SK-N-SH (cell line): ENCODE measurements around the gene CBLB. TPM values are rescaled to one million over a fixed set of nuclear protein-coding genes. Genes with fewer than 3 reads are reported as not detected.

Experiments used
- CTCF ChIA-PET: fragments of 300-600, 350-600 bp; formaldehyde crosslinking; extraction: SDS; loops from one replicate; lab custom pipeline; 2021; lab: Yijun Ruan, JAX
- POLR2A ChIA-PET: fragments of 350-600 bp; sonication (Branson Sonifier 250); formaldehyde crosslinking; extraction: SDS; loops from one replicate; lab custom pipeline; 2020; ENCODE audit warnings: antibody characterized with exemption, inconsistent platforms; lab: Yijun Ruan, JAX
- DNase-seq: peaks from one replicate; pipeline ENCODE4 v3.0.0; 2012
- H2AFZ ChIP-seq: fragments of 200-600 bp; sonication (generic); 2 replicates; pipeline ENCODE4 v1.8.1; 2016; ENCODE audit warnings: antibody characterized with exemption, mild to moderate bottlenecking, low read depth
- H3F3A ChIP-seq: fragments of 200-600 bp; sonication (generic); replicated peaks from 2 replicates; pipeline ENCODE3; 2016; ENCODE audit warnings: antibody characterized with exemption, mild to moderate bottlenecking; ENCODE audit not compliant: insufficient read depth
- H3K27ac ChIP-seq, 2 experiments: fragments of 200-500 bp in 1 of 2; fragments of 200-600 bp in 1 of 2; sonication (Bioruptor generic) in 1 of 2; sonication (generic), shearing (Covaris generic) in 1 of 2; 2 replicates each; pipeline versions ENCODE4 v1.5.1 to v1.6.1; 2014 to 2016; ENCODE audit warnings: low read depth in 2 of 2, inconsistent platforms in 1 of 2, low read length in 1 of 2, mild to moderate bottlenecking in 1 of 2, mixed read lengths in 1 of 2
- H3K27me3 ChIP-seq: fragments of 200-600 bp; sonication (generic), shearing (Covaris generic); 2 replicates; pipeline ENCODE4 v1.6.1; 2016; ENCODE audit warnings: mixed run types; ENCODE audit not compliant: insufficient read depth
- H3K36me3 ChIP-seq, 2 experiments: fragments of 200-500 bp in 1 of 2; fragments of 200-600 bp in 1 of 2; sonication (Bioruptor generic) in 1 of 2; sonication (generic) in 1 of 2; replicated peaks in 1 of 2; 2 replicates each; pipeline versions ENCODE3 to v1.5.1; 2014 to 2016; ENCODE audit warnings: low read length in 1 of 2, mild to moderate bottlenecking in 1 of 2; ENCODE audit not compliant: insufficient read depth in 2 of 2, control insufficient read depth in 1 of 2
- H3K4me1 ChIP-seq, 2 experiments: fragments of 200-500 bp in 1 of 2; fragments of 200-600 bp in 1 of 2; sonication (Bioruptor generic) in 1 of 2; sonication (generic), shearing (Covaris generic) in 1 of 2; 2 replicates each; pipeline versions ENCODE4 v1.5.1 to v1.6.1; 2014 to 2016; ENCODE audit warnings: low read depth in 1 of 2, low read length in 1 of 2, mixed run types in 1 of 2; ENCODE audit not compliant: insufficient read depth in 2 of 2, control insufficient read depth in 1 of 2
- H3K4me2 ChIP-seq: fragments of 200-600 bp; sonication (generic), shearing (Covaris generic); 2 replicates; pipeline ENCODE4 v1.6.1; 2017; ENCODE audit warnings: mixed run types
- H3K4me3 ChIP-seq, 2 experiments: fragments of 200-500 bp in 1 of 2; fragments of 200-600 bp in 1 of 2; sonication (Bioruptor generic) in 1 of 2; sonication (generic), shearing (Covaris generic) in 1 of 2; 2 replicates each; pipeline versions ENCODE4 v1.5.1 to v1.8.1; 2014 to 2016; ENCODE audit warnings: low read depth in 2 of 2, inconsistent platforms in 1 of 2, low read length in 1 of 2, mild to moderate bottlenecking in 1 of 2, mixed read lengths in 1 of 2, moderate library complexity in 1 of 2
- H3K79me2 ChIP-seq: fragments of 200-600 bp; sonication (generic); 2 replicates; pipeline ENCODE4 v1.8.1; 2017; ENCODE audit warnings: mild to moderate bottlenecking; ENCODE audit not compliant: insufficient read depth
- H3K9ac ChIP-seq: fragments of 200-600 bp; sonication (generic); 2 replicates; pipeline ENCODE4 v1.6.1; 2017; ENCODE audit warnings: mixed run types
- H3K9me2 ChIP-seq: fragments of 200-600 bp; sonication (generic); 2 replicates; pipeline ENCODE4 v1.6.1; 2017; ENCODE audit warnings: mixed run types
- H3K9me3 ChIP-seq: fragments of 200-600 bp; sonication (generic); 2 replicates; pipeline ENCODE4 v1.6.1; 2017; ENCODE audit warnings: mixed run types, mild to moderate bottlenecking, moderate library complexity
- H4K20me1 ChIP-seq: fragments of 200-600 bp; sonication (generic); 2 replicates; pipeline ENCODE4 v1.6.1; 2017; ENCODE audit warnings: mild to moderate bottlenecking, mixed run types; ENCODE audit not compliant: insufficient read depth
- EZH2phosphoT487 ChIP-seq: fragments of 200-600 bp; sonication (generic); IDR thresholded peaks from 2 replicates; pipeline ENCODE4 v1.6.1; 2017; ENCODE audit warnings: low read depth, mixed run types, mild to moderate bottlenecking, antibody characterized with exemption, moderate library complexity, borderline replicate concordance
- FOXJ3 ChIP-seq: sonication (generic); formaldehyde crosslinking; IDR thresholded peaks from 2 replicates; pipeline ENCODE4 v1.5.1; 2020; ENCODE audit warnings: mild to moderate bottlenecking, missing genetic modification reagents
- GATA2 ChIP-seq: sonication (generic); formaldehyde crosslinking; IDR thresholded peaks from 2 replicates; pipeline ENCODE4 v1.5.0; 2020; ENCODE audit warnings: mild to moderate bottlenecking, missing genetic modification reagents
- IRF3 ChIP-seq: fragments of 150-350 bp; IDR thresholded peaks from 2 replicates; pipeline ENCODE4 v1.6.1; 2016; ENCODE audit warnings: mild to moderate bottlenecking, low read depth, low read length
- MAX ChIP-seq: IDR thresholded peaks from 2 replicates; pipeline ENCODE4 v1.4.0; 2012; ENCODE audit warnings: low read depth
- NFIC ChIP-seq: IDR thresholded peaks from 2 replicates; pipeline ENCODE4 v1.4.0; 2012; ENCODE audit warnings: borderline replicate concordance
- PBX3 ChIP-seq: IDR thresholded peaks from 2 replicates; pipeline ENCODE4; 2012
- SMC3 ChIP-seq: IDR thresholded peaks from 2 replicates; pipeline ENCODE4 v1.6.1; 2012; ENCODE audit warnings: low read depth, low read length, improper control_type of control experiment
- TAF1 ChIP-seq: IDR thresholded peaks from 2 replicates; pipeline ENCODE4 v1.6.1; 2012; ENCODE audit warnings: low read depth, mild to moderate bottlenecking, low read length, moderate library complexity, borderline replicate concordance
- USF1 ChIP-seq: IDR thresholded peaks from 2 replicates; pipeline ENCODE4 v1.4.0; 2012; ENCODE audit warnings: low read depth, borderline replicate concordance
- ZBTB33 ChIP-seq: IDR thresholded peaks from 2 replicates; pipeline ENCODE4 v1.4.0; 2012; ENCODE audit warnings: low read depth, borderline replicate concordance
- WGBS: methylation state at CpG from one replicate; pipeline ENCODE4 v1.1.6; 2017; ENCODE audit warnings: low lambda C conversion rate; 5-methylcytosine and 5-hydroxymethylcytosine counted together
- polyA plus RNA-seq, 3 experiments: library from polyadenylated mRNA; depleted of rRNA; stranded (reverse); fragments of >200 nt; gene quantifications; 2 replicates each; pipeline ENCODE4 v1.2.3, GENCODE V29; 2012

The CBLB gene
- polyA plus RNA-seq, 1 of the 3 experiments (the other 2 are of a cell fraction) = 4.4 TPM

GRCh38 chr3:105837947-105838346, 30.9 kb downstream of the CBLB start:
- Histone ChIP-seq H3K36me3 (peaks cover 2 to 46% of the 10 kb centered on the region in 2 experiments), H3K4me3 (no peak overlapping the region), H4K20me1 (no peaks in the 10 kb centered on the region), H3K27me3 (no peaks in the 10 kb centered on the region), H2AFZ (no peak overlapping the region), H3K9me2 (no peaks in the 10 kb centered on the region), H3K9ac (no peak overlapping the region), H3K4me1 (peaks cover 0 to 12% of the 10 kb centered on the region in 2 experiments; a peak in 2 of 4 replicates), H3K79me2 (peaks cover 16% of the 10 kb centered on the region), H3K4me2 (no peak overlapping the region), H3K9me3 (no peaks in the 10 kb centered on the region), H3K27ac (no peak overlapping the region), H3F3A (no peaks in the 10 kb centered on the region)
- CTCF ChIA-PET = interaction anchor here (0.6 to 1.9 kb wide), 3 partner anchors 8 to 12 kb away, joined by 3 to 5 read pairs (median 3); no protein-coding TSS in a partner anchor
- WGBS = 98% methylated on average over 2 of the region's 2 CpGs
- TF ChIP-seq PBX3 (no peak), ZBTB33 (no peak), EZH2phosphoT487 (no peak)
- no peak for DNase-seq
- POLR2A ChIA-PET = no interaction called here

GRCh38 chr3:105837143-105837740, 31.6 kb downstream of the CBLB start:
- Histone ChIP-seq H3K27me3 (no peaks in the 10 kb centered on the region), H3K27ac (no peak overlapping the region), H3K4me1 (peaks cover 0 to 12% of the 10 kb centered on the region in 2 experiments; a peak in 2 of 4 replicates), H3K9me3 (no peaks in the 10 kb centered on the region), H3K9ac (no peak overlapping the region), H3F3A (no peaks in the 10 kb centered on the region), H3K4me2 (no peak overlapping the region), H3K9me2 (no peaks in the 10 kb centered on the region), H3K36me3 (peaks cover 2 to 42% of the 10 kb centered on the region in 2 experiments), H3K79me2 (peaks cover 19% of the 10 kb centered on the region; the same call in 1 of the 2 replicates), H4K20me1 (no peaks in the 10 kb centered on the region), H3K4me3 (no peak overlapping the region), H2AFZ (no peak overlapping the region)
- ChIA-PET CTCF (interaction anchor here (0.6 to 1.9 kb wide), 4 partner anchors 8 to 11 kb away, joined by 3 to 5 read pairs (median 3); no protein-coding TSS in a partner anchor), POLR2A (no interaction called here)
- DNase-seq = no peak
- WGBS = 94% methylated on average over 5 of the region's 5 CpGs
- TF ChIP-seq USF1 = no peak
- TF ChIP-seq GATA2 (CRISPR knock-in tag) = no peak
- no peak for TF ChIP-seq IRF3
- TF ChIP-seq NFIC = no peak
- no peak for TF ChIP-seq ZBTB33
- TF ChIP-seq FOXJ3 (CRISPR knock-in tag) = no peak
- no peak for TF ChIP-seq MAX
- no peak for TF ChIP-seq TAF1
- TF ChIP-seq PBX3 = no peak
- TF ChIP-seq SMC3 = no peak
